Endothelial cell (in vitro differentiated cells): Measurements from ENCODE around the gene RPL7A. TPM values are rescaled to one million over a fixed set of nuclear protein-coding genes. Genes with fewer than 3 reads are reported as not detected.

Experiments
- DNase-seq: peaks from one replicate; pipeline ENCODE4 v3.0.0; 2021; ENCODE audit warnings: low spot score
- H3K27ac Mint-ChIP-seq: one replicate; pipeline ENCODE4 v1.8.0; 2021; ENCODE audit warnings: mixed read lengths, inconsistent platforms; ENCODE audit not compliant: unreplicated experiment
- H3K27me3 Mint-ChIP-seq: one replicate; pipeline ENCODE4 v1.8.0; 2021; ENCODE audit warnings: mild to moderate bottlenecking, moderate library complexity, mixed read lengths, inconsistent platforms; ENCODE audit not compliant: unreplicated experiment
- H3K36me3 Mint-ChIP-seq: one replicate; pipeline ENCODE4 v1.8.0; 2021; ENCODE audit warnings: mild to moderate bottlenecking, low read depth, mixed read lengths, inconsistent platforms; ENCODE audit not compliant: unreplicated experiment
- H3K4me1 Mint-ChIP-seq: one replicate; pipeline ENCODE4 v1.8.0; 2021; ENCODE audit warnings: mild to moderate bottlenecking, mixed read lengths, inconsistent platforms; ENCODE audit not compliant: unreplicated experiment
- H3K4me3 Mint-ChIP-seq: one replicate; pipeline ENCODE4 v1.8.0; 2021; ENCODE audit warnings: mild to moderate bottlenecking, mixed read lengths, inconsistent platforms; ENCODE audit not compliant: unreplicated experiment
- H3K9me3 Mint-ChIP-seq: one replicate; pipeline ENCODE4 v1.8.0; 2021; ENCODE audit warnings: mixed read lengths, inconsistent platforms; ENCODE audit not compliant: unreplicated experiment
- total RNA-seq: library from RNA; stranded (reverse); fragmentation: NEBNext Ultra II Directional; extraction: Animal tissue kit (Norgen Biotek cat#: 25700); gene quantifications from one replicate; pipeline ENCODE4 v1.2.1, GENCODE V29; 2021; ENCODE audit not compliant: unreplicated experiment
- TF ChIP-seq, protein P1 (sequence below): fragments of 200-600 bp; sonication (generic); IDR thresholded peaks from one replicate; pipeline ENCODE4 v1.5.0; 2021; ENCODE audit warnings: antibody characterized with exemption; ENCODE audit not compliant: unreplicated experiment

The RPL7A gene
- total RNA-seq, 1 donor from 2014 or later: 2,006 TPM

- H3K4me1 Mint-ChIP-seq: peaks cover under 1% of the 10 kb centered on the region
- H3K4me3 Mint-ChIP-seq: no peak overlapping the region
- H3K9me3 Mint-ChIP-seq: no peaks in the 10 kb centered on the region
- TF ChIP-seq, protein P1, sequence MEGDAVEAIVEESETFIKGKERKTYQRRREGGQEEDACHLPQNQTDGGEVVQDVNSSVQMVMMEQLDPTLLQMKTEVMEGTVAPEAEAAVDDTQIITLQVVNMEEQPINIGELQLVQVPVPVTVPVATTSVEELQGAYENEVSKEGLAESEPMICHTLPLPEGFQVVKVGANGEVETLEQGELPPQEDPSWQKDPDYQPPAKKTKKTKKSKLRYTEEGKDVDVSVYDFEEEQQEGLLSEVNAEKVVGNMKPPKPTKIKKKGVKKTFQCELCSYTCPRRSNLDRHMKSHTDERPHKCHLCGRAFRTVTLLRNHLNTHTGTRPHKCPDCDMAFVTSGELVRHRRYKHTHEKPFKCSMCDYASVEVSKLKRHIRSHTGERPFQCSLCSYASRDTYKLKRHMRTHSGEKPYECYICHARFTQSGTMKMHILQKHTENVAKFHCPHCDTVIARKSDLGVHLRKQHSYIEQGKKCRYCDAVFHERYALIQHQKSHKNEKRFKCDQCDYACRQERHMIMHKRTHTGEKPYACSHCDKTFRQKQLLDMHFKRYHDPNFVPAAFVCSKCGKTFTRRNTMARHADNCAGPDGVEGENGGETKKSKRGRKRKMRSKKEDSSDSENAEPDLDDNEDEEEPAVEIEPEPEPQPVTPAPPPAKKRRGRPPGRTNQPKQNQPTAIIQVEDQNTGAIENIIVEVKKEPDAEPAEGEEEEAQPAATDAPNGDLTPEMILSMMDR: no peak
- H3K27me3 Mint-ChIP-seq: peaks cover 6% of the 10 kb centered on the region
- peaks cover 25% of the 10 kb centered on the region for H3K36me3 Mint-ChIP-seq
- no peak for DNase-seq
- no peak overlapping the region for H3K27ac Mint-ChIP-seq
Measured at GRCh38 chr9:133369422-133369821, 21.4 kb downstream of the RPL7A start.

DNA sequence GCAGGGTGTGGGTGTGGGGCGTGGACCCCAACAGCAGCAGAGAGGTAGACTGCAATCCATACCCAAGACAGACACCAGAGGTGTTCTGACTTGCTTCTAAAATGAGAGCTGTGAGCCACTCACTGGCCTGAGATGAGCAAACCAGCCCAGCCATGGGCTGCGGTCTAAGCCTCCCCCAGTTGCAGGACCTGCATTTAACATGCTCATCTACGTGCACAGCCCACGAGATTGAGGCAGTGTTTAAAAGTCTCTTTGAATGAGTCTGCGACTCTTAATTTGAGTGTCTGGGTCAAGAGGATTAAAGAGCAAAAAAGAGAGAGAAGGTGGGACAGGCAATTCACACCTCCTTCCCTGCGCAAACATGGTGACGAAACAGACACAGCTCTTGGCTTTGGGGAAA lies 21.9 kb downstream of the RPL7A start:
- Mint-ChIP-seq H3K27ac (no peak overlapping the region), H3K9me3 (no peaks in the 10 kb centered on the region), H3K4me3 (no peak overlapping the region), H3K27me3 (peaks cover 11% of the 10 kb centered on the region), H3K4me1 (peaks cover 5% of the 10 kb centered on the region), H3K36me3 (peaks cover 25% of the 10 kb centered on the region)
- TF ChIP-seq, protein P1: no peak
- DNase-seq: no peak

GRCh38 chr9:133370685-133371084 lies 22.7 kb downstream of the RPL7A start:
- H3K27ac Mint-ChIP-seq: peak overlapping the region; percentile 58
- H3K36me3 Mint-ChIP-seq: peaks cover 23% of the 10 kb centered on the region
- TF ChIP-seq, protein P1: no peak
- peaks cover 8% of the 10 kb centered on the region for H3K4me1 Mint-ChIP-seq
- H3K27me3 Mint-ChIP-seq: peaks cover 14% of the 10 kb centered on the region
- no peaks in the 10 kb centered on the region for H3K9me3 Mint-ChIP-seq
- no peak overlapping the region for H3K4me3 Mint-ChIP-seq
- no peak for DNase-seq

DNA sequence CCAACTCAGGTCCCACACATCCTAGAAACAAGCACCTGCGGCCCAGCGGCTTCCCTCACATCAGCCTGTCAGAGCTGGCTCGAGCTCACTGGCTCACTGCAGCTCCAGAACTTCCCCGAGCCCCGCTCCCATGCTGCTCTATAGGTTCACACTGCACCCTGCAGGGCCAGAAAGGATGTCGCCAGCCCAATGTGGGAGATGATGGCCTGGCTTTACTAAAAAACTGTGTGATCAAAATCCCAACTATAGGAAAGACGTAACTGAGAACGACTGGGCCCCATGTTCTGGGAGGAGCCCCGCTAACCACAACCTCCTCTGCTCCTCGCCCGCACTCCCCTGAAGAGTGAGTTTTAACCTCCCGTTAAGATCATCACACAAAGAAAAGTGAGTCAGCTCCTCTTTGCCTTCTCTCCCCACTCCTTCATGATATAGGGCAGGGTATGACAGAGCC lies 23.3 kb downstream of the RPL7A start:
- no peak for DNase-seq
- Mint-ChIP-seq H3K27ac (peak overlapping the region; percentile 58), H3K27me3 (peaks cover 14% of the 10 kb centered on the region), H3K4me3 (no peak overlapping the region), H3K4me1 (peaks cover 8% of the 10 kb centered on the region), H3K36me3 (peaks cover 19% of the 10 kb centered on the region), H3K9me3 (no peaks in the 10 kb centered on the region)
- TF ChIP-seq, protein P1: no peak

DNA sequence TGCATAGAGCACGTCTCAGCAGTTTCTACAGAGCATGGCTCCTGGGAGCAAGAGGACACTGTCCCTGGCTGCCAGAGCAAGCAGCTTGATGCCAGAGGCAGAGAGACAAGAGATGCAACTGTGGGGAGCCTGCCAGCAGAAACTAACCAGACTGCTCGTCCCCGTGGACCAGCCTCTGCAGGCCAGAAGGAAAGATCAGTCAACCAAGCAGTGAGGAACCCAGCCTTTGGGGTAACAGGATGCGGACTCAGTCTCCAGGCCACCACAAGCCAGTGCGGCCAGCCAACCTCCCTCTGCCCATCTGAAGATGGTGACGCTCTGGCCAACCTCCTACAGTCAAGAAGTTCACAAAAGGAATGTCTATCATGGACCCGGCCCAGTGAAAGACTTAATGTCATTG lies 24.1 kb downstream of the RPL7A start:
- peaks cover 14% of the 10 kb centered on the region for H3K27me3 Mint-ChIP-seq
- H3K9me3 Mint-ChIP-seq: no peaks in the 10 kb centered on the region
- H3K36me3 Mint-ChIP-seq: peaks cover 19% of the 10 kb centered on the region
- H3K27ac Mint-ChIP-seq: no peak overlapping the region
- peak overlapping the region; percentile 23 for H3K4me3 Mint-ChIP-seq
- TF ChIP-seq, protein P1: no peak
- no peak for DNase-seq
- peaks cover 8% of the 10 kb centered on the region for H3K4me1 Mint-ChIP-seq
